K562 (cell line): ENCODE data around the gene CCDC88C. TPM values are rescaled to one million over a fixed set of nuclear protein-coding genes. Genes with fewer than 3 reads are reported as not detected.

Experiments used
- ATAC-seq: fragments of 200-7000 bp; cut with Tn5 transposase; 3 replicates; pipeline ENCODE4 v1.9.1; 2020; ENCODE audit warnings: moderate library complexity
- BruUV-seq: library from RNA; stranded (reverse); fragments of 400-500 nt; replicated peaks from 2 replicates; lab custom pipeline; 2021; lab: Mats Ljungman, UMichigan
- CTCF ChIA-PET: fragments of 300-600 bp; formaldehyde crosslinking; extraction: SDS; loops from one replicate; lab custom pipeline; 2021; ENCODE audit warnings: low intra/inter-chr PET ratio; lab: Yijun Ruan, JAX
- POLR2A ChIA-PET: fragments of 300-600, 350-650 bp; sonication (Branson Sonifier 250); formaldehyde crosslinking; extraction: SDS; loops from one replicate; lab custom pipeline; 2021; ENCODE audit warnings: antibody characterized with exemption, inconsistent platforms; lab: Yijun Ruan, JAX
- DNase-seq, 4 experiments: peaks; one replicate each; pipeline versions ENCODE4 v3.0.0 to v3.0.0-alpha.2; 2011 to 2018; ENCODE audit warnings: low spot score in 3 of 4, mixed read lengths in 3 of 4; ENCODE audit errors: extremely low read depth in 1 of 4
- FAIRE-seq: peaks from 2 replicates; lab custom pipeline; 2011; peaks lifted over from hg19 to GRCh38; lab: Jason Lieb, UNC
- H2AFZ ChIP-seq: 2 replicates; pipeline ENCODE4 v1.6.0; 2011; ENCODE audit warnings: low read depth, low read length, control low read depth, inconsistent platforms
- H3K27ac ChIP-seq: fragments of 200-600 bp; 3 replicates; pipeline ENCODE4 v1.8.0; 2011; ENCODE audit warnings: low read depth, mild to moderate bottlenecking, control low read depth, inconsistent platforms, low read length, moderate library complexity, mixed read lengths; ENCODE audit errors: extremely low read depth
- H3K27me3 ChIP-seq, 2 experiments: fragments of 300-600 bp in 1 of 2; 2 replicates in 1 of 2; 3 replicates in 1 of 2; pipeline versions ENCODE4 v1.6.0 to v1.8.0; 2011; ENCODE audit warnings: inconsistent platforms in 2 of 2, low read length in 2 of 2, mild to moderate bottlenecking in 1 of 2, mixed read lengths in 1 of 2, moderate library complexity in 1 of 2; ENCODE audit not compliant: control insufficient read depth in 2 of 2, insufficient read depth in 2 of 2
- H3K36me3 ChIP-seq: fragments of 300-600 bp; 3 replicates; pipeline ENCODE4 v1.8.0; 2011; ENCODE audit warnings: mild to moderate bottlenecking, low read length, inconsistent platforms; ENCODE audit not compliant: control insufficient read depth, insufficient read depth
- H3K4me1 ChIP-seq, 2 experiments: fragments of 200-600 bp in 1 of 2; replicated peaks in 1 of 2; 2 replicates in 1 of 2; 3 replicates in 1 of 2; pipeline versions ENCODE4 v1.5.1 to v1.8.0; 2011; ENCODE audit warnings: inconsistent platforms in 2 of 2, low read length in 2 of 2, mild to moderate bottlenecking in 1 of 2, mixed read lengths in 1 of 2, moderate library complexity in 1 of 2; ENCODE audit not compliant: control insufficient read depth in 2 of 2, insufficient read depth in 2 of 2
- H3K4me2 ChIP-seq: 2 replicates; pipeline ENCODE4 v1.6.1; 2011; ENCODE audit warnings: low read length, control low read depth, inconsistent platforms, mixed read lengths; ENCODE audit not compliant: insufficient read depth
- H3K4me3 ChIP-seq: fragments of 200-600 bp; sonication (generic), shearing (Covaris generic); 2 replicates; pipeline ENCODE4 v1.5.1; 2016; ENCODE audit warnings: control low read depth, inconsistent platforms
- H3K79me2 ChIP-seq: fragments of 200-600 bp; 3 replicates; pipeline ENCODE4 v1.8.0; 2011; ENCODE audit warnings: low read length, inconsistent platforms; ENCODE audit not compliant: control insufficient read depth, insufficient read depth
- H3K9ac ChIP-seq, 2 experiments: 2 replicates each; pipeline versions ENCODE4 v1.6.0 to v1.6.1; 2011; ENCODE audit warnings: low read depth in 2 of 2, low read length in 2 of 2, control low read depth in 1 of 2, inconsistent platforms in 1 of 2, mild to moderate bottlenecking in 1 of 2, mixed read lengths in 1 of 2; ENCODE audit not compliant: insufficient read depth in 1 of 2
- H3K9me1 ChIP-seq: one replicate; pipeline ENCODE4 v1.6.0; 2011; ENCODE audit warnings: inconsistent platforms, mild to moderate bottlenecking, low read length, moderate library complexity; ENCODE audit not compliant: control insufficient read depth, insufficient read depth
- H3K9me3 ChIP-seq: replicated peaks from 2 replicates; pipeline ENCODE4 v1.5.1; 2011; ENCODE audit warnings: low read depth, low read length, inconsistent platforms; ENCODE audit not compliant: control insufficient read depth, insufficient read depth
- H4K20me1 ChIP-seq: replicated peaks from 2 replicates; pipeline ENCODE4 v1.6.1; 2011; ENCODE audit warnings: low read length, inconsistent platforms, mixed read lengths; ENCODE audit not compliant: control insufficient read depth, insufficient read depth
- GABPA ChIP-seq: fragments of 200-800 bp; sonication (Bioruptor generic); conservative IDR thresholded peaks from 2 replicates; pipeline ENCODE4 v1.6.1; 2016; ENCODE audit warnings: low read depth, missing genetic modification characterization, missing compliant biosample characterization
- RNF219 ChIP-seq: fragments of 250-450 bp; sonication (Bioruptor Pico); IDR thresholded peaks from 2 replicates; pipeline ENCODE4 v1.5.0; 2022; ENCODE audit warnings: mild to moderate bottlenecking
- WGBS: fragments of 100-300 bp; shearing (Covaris generic); methylation state at CpG from one replicate; pipeline ENCODE4 v1.1.6; 2016; ENCODE audit warnings: low coverage, mixed read lengths; ENCODE audit not compliant: insufficient coverage; ENCODE audit errors: missing lambda C conversion rate; 5-methylcytosine and 5-hydroxymethylcytosine counted together
- in situ Hi-C: fragments of 300-500 bp; cut with MboI; formaldehyde crosslinking; loops from 4 replicates; pipeline ENCODE4 v1.15.0; 2018; ENCODE audit warnings: inconsistent platforms, mixed read lengths
- intact Hi-C: fragments of 100-400 bp; cut with micrococcal nuclease; formaldehyde crosslinking; loops from 2 replicates; pipeline ENCODE4 v1.14.2; 2022
- polyA plus RNA-seq, 8 experiments: library from polyadenylated mRNA; depleted of rRNA in 4 of 8; stranded (reverse) in 5 of 8; unstranded in 3 of 8; fragments of >200 nt; fragmentation: Nextera tagmentation in 2 of 8; fragmentation: Illumina TruSeq in 1 of 8; extraction: Ambion mirVana in 2 of 8; extraction: Trizol in 1 of 8; gene quantifications; 2 replicates each; pipeline versions ENCODE4 v1.2.1 to v1.2.3, GENCODE V29; 2011 to 2014; ENCODE audit warnings: inconsistent platforms in 1 of 8, missing spikeins in 1 of 8
- total RNA-seq, 7 experiments: library from RNA; depleted of rRNA in 6 of 7; stranded (reverse); fragments of >200 nt in 6 of 7; fragmentation: Illumina TruSeq in 2 of 7; extraction: Trizol in 2 of 7; gene quantifications; 2 replicates each; pipeline versions ENCODE4 v1.2.1 to v1.2.3, GENCODE V29; 2011 to 2021; ENCODE audit warnings: low replicate concordance in 1 of 7

CCDC88C gene
- total and polyA plus RNA-seq, 9 of the 15 experiments (the other 6 are each of a cell fraction or from before 2014, with no cell fraction given) = 0.62 to 22.5 (median 10.7) TPM

DNA sequence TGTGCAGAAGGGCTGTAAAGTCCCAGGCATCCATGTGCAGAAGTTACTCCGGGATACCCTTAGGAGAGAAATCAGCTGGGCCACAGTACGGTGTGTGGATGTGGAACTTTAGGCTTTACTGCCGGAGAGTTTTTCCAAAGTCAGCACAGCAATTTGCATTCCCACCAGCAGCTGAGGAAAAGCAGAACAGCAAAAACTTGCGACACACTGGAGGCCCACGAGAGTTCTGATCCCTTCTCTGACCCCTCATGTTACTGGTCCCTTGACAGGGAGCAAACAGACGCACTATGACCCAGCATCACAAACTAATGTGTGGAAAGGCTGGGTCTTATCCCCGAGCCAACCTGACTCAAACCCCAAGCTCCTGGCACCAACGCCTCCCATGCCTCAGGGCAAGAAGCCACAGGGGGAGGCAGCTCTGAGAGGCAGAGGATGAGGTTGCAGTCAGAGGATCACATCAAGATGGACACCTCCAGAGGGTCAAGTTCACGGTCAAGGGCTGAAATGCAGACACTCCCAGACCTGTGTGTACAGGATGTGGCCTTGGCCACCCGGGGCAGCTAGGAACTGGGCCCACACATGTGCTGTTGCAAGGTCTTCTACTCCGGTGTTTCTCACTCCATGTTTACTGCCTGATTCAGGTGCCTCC lies 38.6 kb downstream of the CCDC88C start:
- TF ChIP-seq GABPA (no peak), RNF219 (no peak)
- Histone ChIP-seq H3K79me2 (peaks cover 37% of the 10 kb centered on the region), H3K9me3 (no peaks in the 10 kb centered on the region), H3K9me1 (no peaks in the 10 kb centered on the region), H3K27ac (no peak overlapping the region), H3K4me1 (peaks cover 15 to 28% of the 10 kb centered on the region in 2 experiments), H3K9ac (no peak overlapping the region), H3K4me3 (no peak overlapping the region), H3K27me3 (no peaks in the 10 kb centered on the region), H2AFZ (no peak overlapping the region), H3K4me2 (no peak overlapping the region), H3K36me3 (peaks cover 5% of the 10 kb centered on the region; the same call in 2 of the 3 replicates), H4K20me1 (peaks cover 6% of the 10 kb centered on the region)
- intact Hi-C loops (no loop called here), in situ Hi-C loops (no loop called here)
- ChIA-PET POLR2A (no interaction called here), CTCF (no interaction called here)
- ATAC-seq (no peak), FAIRE-seq (no peak), DNase-seq (no peak)
- 73% methylated on average over 4 of the region's 11 CpGs for WGBS
- BruUV-seq = no TSS peak
